Upper lobe of left lung (tissue), 4 donors: ENCODE measurements around the gene CARMIL1.

Experiments
- CTCF ChIP-seq, 6 experiments: fragments of 450-650 bp in 4 of 6; fragments of 200-600 bp in 2 of 6; sonication (generic) in 2 of 6; IDR thresholded peaks; one replicate each; pipeline ENCODE4 v1.5.1; 2016 to 2019; ENCODE audit warnings: antibody characterized with exemption in 6 of 6
- EP300 ChIP-seq, 4 donors: sonication (generic); formaldehyde crosslinking; IDR thresholded peaks; one replicate each; pipeline ENCODE4 v1.5.1; 2017; ENCODE audit warnings: antibody characterized with exemption in 4 of 4, control low read depth in 2 of 4
- POLR2A ChIP-seq, 4 donors: fragments of 450-650 bp; IDR thresholded peaks; one replicate each; pipeline ENCODE4 v1.5.1; 2016 to 2017; ENCODE audit warnings: antibody characterized with exemption in 4 of 4, mild to moderate bottlenecking in 2 of 4

GRCh38 chr6:25330796-25331685, 51.9 kb downstream of the CARMIL1 start:
- TF ChIP-seq EP300 (IDR thresholded peaks at IDR 0.05) (no peak), POLR2A (IDR thresholded peaks at IDR 0.05) (no peak), CTCF (IDR thresholded peaks at IDR 0.05) (no peak)
